HG03439 (cell line): ENCODE results near the gene SLC2A5.
"Not testable (repeated sequence)": the region's sequence is repeated elsewhere in the genome, so short reads cannot be mapped to it uniquely, and the experiment has no call there.

Experiments used
- ATAC-seq: cut with Tn5 transposase; IDR thresholded peaks from one replicate; pipeline ENCODE4 v1.9.1; 2021; ENCODE audit warnings: mild to moderate bottlenecking, moderate library complexity; ENCODE audit not compliant: unreplicated experiment

Gene SLC2A5

GRCh38 chr1:9037476-9038337 lies 31.7 kb downstream of the SLC2A5 start:
- no peak for ATAC-seq

GRCh38 chr1:9035226-9035625 lies 34.2 kb downstream of the SLC2A5 start:
- ATAC-seq, result no peak

- no peak for ATAC-seq
These were observed 36.1 kb downstream of the SLC2A5 start for GRCh38 chr1:9033363-9033762.

- no peak for ATAC-seq
These were observed 37.8 kb downstream of the SLC2A5 start for GRCh38 chr1:9031484-9032259.

- not testable (repeated sequence) for ATAC-seq
These were observed 38.4 kb downstream of the SLC2A5 start for GRCh38 chr1:9031077-9031476.

- ATAC-seq, result no peak
These were observed 40.3 kb downstream of the SLC2A5 start for GRCh38 chr1:9028921-9029705.

GRCh38 chr1:9027307-9027706 lies 42.1 kb downstream of the SLC2A5 start:
- no peak for ATAC-seq

GRCh38 chr1:9025449-9025848 lies 44.0 kb downstream of the SLC2A5 start:
- ATAC-seq, result no peak

- ATAC-seq, result no peak
These were observed 44.6 kb downstream of the SLC2A5 start for GRCh38 chr1:9024837-9025236.

- no peak for ATAC-seq
These were observed 46.7 kb downstream of the SLC2A5 start for GRCh38 chr1:9022773-9023172.

GRCh38 chr1:9022026-9022738 lies 47.3 kb downstream of the SLC2A5 start:
- not testable (repeated sequence) for ATAC-seq

GRCh38 chr1:9020305-9020704 lies 49.1 kb downstream of the SLC2A5 start:
- ATAC-seq, result no peak

GRCh38 chr1:9019896-9020295 lies 49.5 kb downstream of the SLC2A5 start:
- no peak for ATAC-seq

- ATAC-seq, result no peak
These were observed 51.1 kb downstream of the SLC2A5 start for GRCh38 chr1:9018333-9018732.

GRCh38 chr1:9016455-9016854 lies 53.0 kb downstream of the SLC2A5 start:
- no peak for ATAC-seq

GRCh38 chr1:9014475-9015375 lies 54.7 kb downstream of the SLC2A5 start:
- ATAC-seq, result no peak

- ATAC-seq, result no peak
These were observed 55.6 kb downstream of the SLC2A5 start for GRCh38 chr1:9013819-9014218.

GRCh38 chr1:9010781-9011323 lies 58.6 kb downstream of the SLC2A5 start:
- ATAC-seq, result no peak
